HG03571 (cell line): ENCODE results near the gene SLC66A2.
"Not testable (repeated sequence)": the region's sequence is repeated elsewhere in the genome, so short reads cannot be mapped to it uniquely, and the experiment has no call there.

Experiments
- ATAC-seq: cut with Tn5 transposase; IDR thresholded peaks from one replicate; pipeline ENCODE4 v1.9.1; 2021; ENCODE audit not compliant: unreplicated experiment

The SLC66A2 gene

GRCh38 chr18:79883461-79884293 lies 67.8 kb downstream of the SLC66A2 start:
- no peak for ATAC-seq

- no peak for ATAC-seq
Measured at GRCh38 chr18:79882522-79883241, 68.8 kb downstream of the SLC66A2 start.

- no peak for ATAC-seq
Measured at GRCh38 chr18:79881695-79882094, 69.8 kb downstream of the SLC66A2 start.

- no peak for ATAC-seq
Measured at GRCh38 chr18:79879566-79879965, 71.9 kb downstream of the SLC66A2 start.

- no peak for ATAC-seq
Measured at GRCh38 chr18:79878741-79879378, 72.6 kb downstream of the SLC66A2 start.

- ATAC-seq, result not testable (repeated sequence)
Measured at GRCh38 chr18:79878246-79878645, 73.2 kb downstream of the SLC66A2 start.

GRCh38 chr18:79877163-79878091 lies 74.0 kb downstream of the SLC66A2 start:
- no peak for ATAC-seq

GRCh38 chr18:79876497-79876896 lies 75.0 kb downstream of the SLC66A2 start:
- no peak for ATAC-seq

GRCh38 chr18:79875931-79876461 lies 75.5 kb downstream of the SLC66A2 start:
- ATAC-seq, result no peak

GRCh38 chr18:79875531-79875919 lies 75.9 kb downstream of the SLC66A2 start:
- ATAC-seq, result no peak

GRCh38 chr18:79874553-79875530 lies 76.6 kb downstream of the SLC66A2 start:
- ATAC-seq, result no peak

- no peak for ATAC-seq
Measured at GRCh38 chr18:79873449-79874110, 77.9 kb downstream of the SLC66A2 start.

- no peak for ATAC-seq
Measured at GRCh38 chr18:79872527-79873444, 78.7 kb downstream of the SLC66A2 start.

GRCh38 chr18:79871481-79872091 lies 79.9 kb downstream of the SLC66A2 start:
- ATAC-seq, result no peak

GRCh38 chr18:79871026-79871390 lies 80.4 kb downstream of the SLC66A2 start:
- ATAC-seq, result no peak

GRCh38 chr18:79870301-79871025 lies 81.0 kb downstream of the SLC66A2 start:
- no peak for ATAC-seq
